ENCODE data around the gene EMILIN1. TPM values are rescaled to one million over a fixed set of nuclear protein-coding genes. Genes with fewer than 3 reads are reported as not detected.

The EMILIN1 gene
- total RNA-seq, 2 donors from 2014 or later = 1.9 to 2.1 TPM

DNA sequence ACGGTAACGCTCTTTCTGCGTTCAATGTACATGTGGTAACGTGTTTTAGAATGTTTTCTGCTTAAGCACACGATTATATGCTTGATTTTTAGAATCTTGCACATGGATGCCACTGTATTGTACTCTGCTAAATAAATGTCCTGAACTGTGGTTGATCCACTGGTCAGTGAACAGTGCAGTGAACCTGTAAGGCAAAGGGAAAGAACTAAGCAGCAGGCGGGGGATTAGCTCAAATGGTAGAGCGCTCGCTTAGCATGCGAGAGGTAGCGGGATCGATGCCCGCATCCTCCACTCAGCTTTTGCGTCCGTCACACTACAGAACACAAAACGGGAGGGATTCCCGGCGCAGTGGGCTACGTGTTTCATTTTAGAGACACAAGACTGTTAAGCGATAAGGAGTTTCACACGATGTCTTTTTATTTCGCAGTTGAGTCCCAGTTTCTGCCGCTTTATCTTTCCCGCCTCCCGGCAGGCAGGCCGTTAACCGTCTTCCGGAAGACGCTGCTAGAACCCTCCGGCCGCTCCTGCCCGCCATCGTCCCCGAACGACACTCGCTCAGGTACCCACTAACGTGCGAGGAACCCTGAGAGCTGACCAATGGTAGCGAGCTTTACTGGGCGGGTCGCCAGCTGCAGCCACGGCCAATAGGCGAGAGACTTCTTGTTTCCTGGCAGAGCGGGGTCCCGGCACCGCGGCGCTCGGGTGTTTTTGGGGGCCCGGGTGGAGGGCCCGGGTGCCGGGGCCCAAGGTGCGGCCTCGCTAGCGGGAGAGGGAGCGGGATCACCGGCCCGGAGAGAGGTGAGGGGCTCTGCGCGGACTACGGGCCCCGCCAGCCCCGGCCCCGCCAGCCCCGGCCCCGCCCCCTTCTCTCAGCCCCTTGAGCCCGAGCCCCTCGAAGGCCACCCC is 27.2 kb upstream of the EMILIN1 start, which contains the start of gene AGBL5:
AGBL5 (plus strand) TSS at position 673 of the 906 bp plus-strand sequence. CDS start 1,291 bp downstream, outside the sequence.
- peak within 1 kb of the TSS; percentile 91 for H3K27ac ChIP-seq (ENCODE audit: low read depth, low read length)
- peak; percentile 98 for DNase-seq
- H3K4me3 ChIP-seq (ENCODE audit: low read length) = peak within 1 kb of the TSS; percentile 96
- peak within 1 kb of the TSS; percentile 71 for H3K9ac ChIP-seq (ENCODE audit: extremely low read depth, low read length, poor library complexity, severe bottlenecking)
- Mint-ChIP-seq H3K4me1 (peaks cover 24% of the 10 kb centered on the region), H3K9me3 (peaks cover 2% of the 10 kb centered on the region), H3K36me3 (ENCODE audit: low read depth) (peaks cover 29% of the 10 kb centered on the region), H3K4me3 (peak within 1 kb of the TSS; percentile 90), H3K27ac (peak within 1 kb of the TSS; percentile 96), H3K27me3 (ENCODE audit: insufficient read depth) (no peaks in the 10 kb centered on the region)
- no peaks in the 10 kb centered on the region for H3K9me3 ChIP-seq (ENCODE audit: control insufficient read depth, low read length)
- peaks cover 11% of the 10 kb centered on the region for H3K4me1 ChIP-seq (ENCODE audit: control insufficient read depth, insufficient read depth, low read length)
- H3K36me3 ChIP-seq (ENCODE audit: control insufficient read depth, insufficient read depth, low read length) = peaks cover 24% of the 10 kb centered on the region
- TF ChIP-seq CTCF (conservative IDR thresholded peaks at IDR 0.05) = no peak
- no peaks in the 10 kb centered on the region for H3K27me3 ChIP-seq (ENCODE audit: control insufficient read depth, insufficient read depth, low read length, poor library complexity, severe bottlenecking)
- WGBS, 2 experiments (ENCODE audit: insufficient coverage in 1 of 2, insufficient read length in 1 of 2) = 0 to 1% methylated on average over 40 to 67 of the region's 67 CpGs

DNA sequence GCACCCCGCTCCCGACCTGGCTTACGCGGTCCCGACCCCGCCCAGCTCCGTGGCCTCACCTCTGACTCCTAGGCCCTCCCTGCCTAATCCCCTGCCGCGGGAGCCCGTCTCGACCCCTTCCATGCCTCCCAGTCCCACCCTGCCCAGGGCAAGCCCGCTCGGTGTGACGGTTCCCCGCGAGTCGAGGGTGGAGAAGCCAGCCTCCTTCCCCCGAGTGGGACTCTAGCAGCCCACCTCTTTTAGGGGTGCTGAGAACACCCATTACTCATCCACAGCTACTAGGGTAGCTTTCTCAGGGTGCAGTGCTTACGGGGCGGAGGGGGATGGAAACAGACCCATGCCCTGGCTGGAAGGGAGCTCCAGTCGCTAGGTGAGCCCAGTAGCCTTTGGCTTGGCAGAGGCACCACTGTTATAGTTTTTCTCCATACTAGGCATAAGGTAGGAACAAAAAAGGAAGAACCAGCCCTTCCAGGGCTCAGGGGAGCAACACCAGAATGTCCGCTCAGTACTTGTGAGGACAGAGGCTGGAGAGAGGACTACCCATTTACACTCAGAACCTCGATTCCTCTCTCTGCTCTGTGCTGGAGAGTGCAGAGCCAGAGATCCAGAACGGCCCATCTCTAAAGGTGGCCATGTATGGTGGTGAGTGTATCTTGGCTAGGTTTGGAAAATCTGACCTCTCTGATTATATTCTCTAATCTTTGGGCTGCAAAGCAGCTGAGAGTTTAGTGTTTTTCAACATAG is 26.3 kb upstream of the EMILIN1 start:
- H3K4me1 Mint-ChIP-seq = peaks cover 24% of the 10 kb centered on the region
- peaks cover 34% of the 10 kb centered on the region for H3K36me3 Mint-ChIP-seq (ENCODE audit: low read depth)
- H3K4me3 Mint-ChIP-seq = peak overlapping the region; percentile 90
- Histone ChIP-seq H3K27me3 (ENCODE audit: control insufficient read depth, insufficient read depth, low read length, poor library complexity, severe bottlenecking) (no peaks in the 10 kb centered on the region), H3K9ac (ENCODE audit: extremely low read depth, low read length, poor library complexity, severe bottlenecking) (peak overlapping the region; percentile 71), H3K4me3 (ENCODE audit: low read length) (peak overlapping the region; percentile 96), H3K27ac (ENCODE audit: low read depth, low read length) (no peak overlapping the region), H3K9me3 (ENCODE audit: control insufficient read depth, low read length) (no peaks in the 10 kb centered on the region), H3K36me3 (ENCODE audit: control insufficient read depth, insufficient read depth, low read length) (peaks cover 32% of the 10 kb centered on the region), H3K4me1 (ENCODE audit: control insufficient read depth, insufficient read depth, low read length) (peaks cover 13% of the 10 kb centered on the region)
- H3K27ac Mint-ChIP-seq = peak overlapping the region; percentile 58
- H3K9me3 Mint-ChIP-seq = peaks cover 2% of the 10 kb centered on the region
- no peaks in the 10 kb centered on the region for H3K27me3 Mint-ChIP-seq (ENCODE audit: insufficient read depth)
- TF ChIP-seq CTCF (conservative IDR thresholded peaks at IDR 0.05) = no peak
- 10 to 20% methylated on average over 5 to 24 of the region's 24 CpGs for WGBS, 2 experiments (ENCODE audit: insufficient coverage in 1 of 2, insufficient read length in 1 of 2)
- no peak for DNase-seq

- Histone ChIP-seq H3K9ac (ENCODE audit: extremely low read depth, low read length, poor library complexity, severe bottlenecking) (no peak overlapping the region), H3K36me3 (ENCODE audit: control insufficient read depth, insufficient read depth, low read length) (peaks cover 42% of the 10 kb centered on the region), H3K4me3 (ENCODE audit: low read length) (no peak overlapping the region), H3K27me3 (ENCODE audit: control insufficient read depth, insufficient read depth, low read length, poor library complexity, severe bottlenecking) (no peaks in the 10 kb centered on the region), H3K27ac (ENCODE audit: low read depth, low read length) (no peak overlapping the region), H3K4me1 (ENCODE audit: control insufficient read depth, insufficient read depth, low read length) (peaks cover 14% of the 10 kb centered on the region), H3K9me3 (ENCODE audit: control insufficient read depth, low read length) (no peaks in the 10 kb centered on the region)
- H3K36me3 Mint-ChIP-seq (ENCODE audit: low read depth) = peaks cover 39% of the 10 kb centered on the region
- no peak for TF ChIP-seq CTCF (conservative IDR thresholded peaks at IDR 0.05)
- 80 to 84% methylated on average over 7 to 11 of the region's 11 CpGs for WGBS, 2 experiments (ENCODE audit: insufficient coverage in 1 of 2, insufficient read length in 1 of 2)
- no peaks in the 10 kb centered on the region for H3K27me3 Mint-ChIP-seq (ENCODE audit: insufficient read depth)
- peak overlapping the region; percentile 48 for H3K27ac Mint-ChIP-seq
- H3K4me1 Mint-ChIP-seq = peaks cover 24% of the 10 kb centered on the region
- DNase-seq = no peak
- H3K9me3 Mint-ChIP-seq = peaks cover 2% of the 10 kb centered on the region
- peak overlapping the region; percentile 90 for H3K4me3 Mint-ChIP-seq
Measured at GRCh38 chr2:27053321-27053720, 25.1 kb upstream of the EMILIN1 start.

All from endodermal cell (in vitro differentiated cells).